MM.1S (cell line): ENCODE results near the gene CEP170B.
"Not testable (repeated sequence)": the region's sequence is repeated elsewhere in the genome, so short reads cannot be mapped to it uniquely, and the experiment has no call there.

Experiments
- DNase-seq: peaks from one replicate; pipeline ENCODE4 v3.0.0-alpha.2; 2015
- H2AFZ ChIP-seq: fragments of 300-600 bp; sonication (generic); 2 replicates; pipeline ENCODE4 v1.6.0; 2016; ENCODE audit warnings: antibody characterized with exemption, low read length
- H3F3A ChIP-seq: fragments of 300-600 bp; sonication (generic); 2 replicates; pipeline ENCODE4 v1.6.1; 2016; ENCODE audit warnings: mild to moderate bottlenecking, antibody characterized with exemption, low read length, moderate library complexity, mixed read lengths; ENCODE audit not compliant: insufficient read depth
- H3K27ac ChIP-seq: fragments of 300-600 bp; sonication (generic); 2 replicates; pipeline ENCODE4 v1.5.1; 2016; ENCODE audit warnings: mild to moderate bottlenecking, low read length
- H3K27me3 ChIP-seq: fragments of 300-600 bp; sonication (generic); replicated peaks from 2 replicates; pipeline ENCODE4 v1.6.0; 2016; ENCODE audit warnings: low read length; ENCODE audit not compliant: insufficient read depth
- H3K36me3 ChIP-seq: fragments of 300-600 bp; sonication (generic); replicated peaks from 2 replicates; pipeline ENCODE4 v1.6.1; 2016; ENCODE audit warnings: mild to moderate bottlenecking, low read length, mixed read lengths; ENCODE audit not compliant: insufficient read depth
- H3K4me1 ChIP-seq: fragments of 300-600 bp; sonication (generic); 2 replicates; pipeline ENCODE4 v1.6.1; 2016; ENCODE audit warnings: low read length, mixed read lengths
- H3K4me2 ChIP-seq: fragments of 300-600 bp; sonication (generic); 2 replicates; pipeline ENCODE4 v1.6.0; 2016; ENCODE audit warnings: low read depth, low read length
- H3K4me3 ChIP-seq: fragments of 300-600 bp; sonication (generic); 2 replicates; pipeline ENCODE4 v1.5.1; 2016; ENCODE audit warnings: low read length, mixed read lengths
- H3K79me2 ChIP-seq: fragments of 300-600 bp; sonication (generic); 2 replicates; pipeline ENCODE4 v1.6.1; 2016; ENCODE audit warnings: mixed run types, low read length, mixed read lengths
- H3K9ac ChIP-seq: fragments of 300-600 bp; sonication (generic); 2 replicates; pipeline ENCODE4 v1.6.1; 2016; ENCODE audit warnings: low read length, mixed read lengths
- H3K9me2 ChIP-seq: fragments of 300-600 bp; sonication (generic); replicated peaks from 2 replicates; pipeline ENCODE4 v1.6.1; 2016; ENCODE audit warnings: mild to moderate bottlenecking, low read length, mixed read lengths; ENCODE audit not compliant: insufficient read depth
- H3K9me3 ChIP-seq: fragments of 300-600 bp; sonication (generic); replicated peaks from 2 replicates; pipeline ENCODE4 v1.6.1; 2016; ENCODE audit warnings: mild to moderate bottlenecking, low read length, mixed read lengths; ENCODE audit not compliant: insufficient read depth
- H4K20me1 ChIP-seq: fragments of 300-600 bp; sonication (generic); 2 replicates; pipeline ENCODE4 v1.6.1; 2016; ENCODE audit warnings: mild to moderate bottlenecking, low read length, moderate library complexity, mixed read lengths; ENCODE audit not compliant: insufficient read depth
- EZH2 ChIP-seq: fragments of 300-600 bp; sonication (generic); optimal IDR thresholded peaks from 2 replicates; pipeline ENCODE3; 2017; ENCODE audit warnings: low read depth, mild to moderate bottlenecking, antibody characterized with exemption, low read length, mixed read lengths
- EZH2phosphoT487 ChIP-seq: fragments of 300-600 bp; sonication (generic); IDR thresholded peaks from 2 replicates; pipeline ENCODE4 v1.6.1; 2018; ENCODE audit warnings: antibody characterized with exemption, low read length
- TF ChIP-seq, protein P1 (sequence below): fragments of 300-600 bp; sonication (generic); IDR thresholded peaks from 2 replicates; pipeline ENCODE4 v1.5.1; 2016; ENCODE audit warnings: antibody characterized with exemption, low read length, mixed read lengths

CEP170B gene

DNA sequence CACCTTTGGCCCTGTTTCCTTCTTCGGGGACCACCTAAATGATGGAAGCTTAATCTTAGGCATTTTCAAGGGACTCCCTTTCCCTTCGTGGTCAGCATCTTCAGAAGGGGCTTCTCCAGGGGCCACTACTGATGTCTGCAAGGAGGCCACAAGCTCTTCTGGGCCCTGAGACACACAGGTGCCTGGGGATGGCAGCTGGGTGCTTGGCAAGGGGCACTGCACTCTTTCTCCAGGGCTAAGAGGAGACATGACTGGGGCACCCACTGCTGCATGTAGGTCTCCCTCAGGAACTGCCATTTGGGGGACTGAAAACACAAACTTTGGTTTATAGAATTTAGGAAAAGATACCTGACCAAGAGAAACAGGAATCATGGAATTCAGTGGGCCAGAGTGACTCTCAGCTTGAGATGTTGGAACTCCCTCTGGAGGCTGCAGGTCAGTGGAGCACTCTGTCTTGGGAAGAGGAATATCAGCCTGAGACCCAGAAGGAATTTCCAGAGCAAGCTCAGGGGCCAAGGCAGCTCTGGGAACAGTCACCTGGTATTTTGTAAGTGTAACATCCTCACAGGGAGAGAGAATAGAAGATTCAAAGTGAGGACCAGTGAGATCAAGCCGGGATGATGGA lies 75.6 kb downstream of the CEP170B start:
- Histone ChIP-seq H3K4me3 (no peak overlapping the region), H3K9me3 (no peaks in the 10 kb centered on the region), H3K27me3 (peaks cover 39% of the 10 kb centered on the region), H3K4me2 (no peak overlapping the region), H3K4me1 (no peaks in the 10 kb centered on the region), H3K79me2 (no peaks in the 10 kb centered on the region), H3K9me2 (no peaks in the 10 kb centered on the region), H2AFZ (no peak overlapping the region), H4K20me1 (no peaks in the 10 kb centered on the region), H3F3A (no peaks in the 10 kb centered on the region), H3K9ac (no peak overlapping the region), H3K27ac (no peak overlapping the region), H3K36me3 (no peaks in the 10 kb centered on the region)
- DNase-seq = no peak
- TF ChIP-seq, protein P1, sequence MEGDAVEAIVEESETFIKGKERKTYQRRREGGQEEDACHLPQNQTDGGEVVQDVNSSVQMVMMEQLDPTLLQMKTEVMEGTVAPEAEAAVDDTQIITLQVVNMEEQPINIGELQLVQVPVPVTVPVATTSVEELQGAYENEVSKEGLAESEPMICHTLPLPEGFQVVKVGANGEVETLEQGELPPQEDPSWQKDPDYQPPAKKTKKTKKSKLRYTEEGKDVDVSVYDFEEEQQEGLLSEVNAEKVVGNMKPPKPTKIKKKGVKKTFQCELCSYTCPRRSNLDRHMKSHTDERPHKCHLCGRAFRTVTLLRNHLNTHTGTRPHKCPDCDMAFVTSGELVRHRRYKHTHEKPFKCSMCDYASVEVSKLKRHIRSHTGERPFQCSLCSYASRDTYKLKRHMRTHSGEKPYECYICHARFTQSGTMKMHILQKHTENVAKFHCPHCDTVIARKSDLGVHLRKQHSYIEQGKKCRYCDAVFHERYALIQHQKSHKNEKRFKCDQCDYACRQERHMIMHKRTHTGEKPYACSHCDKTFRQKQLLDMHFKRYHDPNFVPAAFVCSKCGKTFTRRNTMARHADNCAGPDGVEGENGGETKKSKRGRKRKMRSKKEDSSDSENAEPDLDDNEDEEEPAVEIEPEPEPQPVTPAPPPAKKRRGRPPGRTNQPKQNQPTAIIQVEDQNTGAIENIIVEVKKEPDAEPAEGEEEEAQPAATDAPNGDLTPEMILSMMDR = no peak
- TF ChIP-seq EZH2phosphoT487 (no peak), EZH2 (no peak)

GRCh38 chr14:104941508-104942365 lies 76.7 kb downstream of the CEP170B start:
- H2AFZ ChIP-seq = no peak overlapping the region
- H3F3A ChIP-seq = no peaks in the 10 kb centered on the region
- TF ChIP-seq EZH2 (no peak), EZH2phosphoT487 (no peak)
- TF ChIP-seq, protein P1 = no peak
- no peak for DNase-seq
- no peaks in the 10 kb centered on the region for H4K20me1 ChIP-seq
- H3K9me3 ChIP-seq = no peaks in the 10 kb centered on the region
- peaks cover 39% of the 10 kb centered on the region for H3K27me3 ChIP-seq
- H3K9me2 ChIP-seq = no peaks in the 10 kb centered on the region
- H3K4me2 ChIP-seq = no peak overlapping the region
- H3K36me3 ChIP-seq = no peaks in the 10 kb centered on the region
- H3K9ac ChIP-seq = no peak overlapping the region
- H3K4me3 ChIP-seq = no peak overlapping the region
- no peaks in the 10 kb centered on the region for H3K79me2 ChIP-seq
- H3K27ac ChIP-seq = no peak overlapping the region
- H3K4me1 ChIP-seq = no peaks in the 10 kb centered on the region

GRCh38 chr14:104942586-104942985 lies 77.5 kb downstream of the CEP170B start:
- H3K4me1 ChIP-seq = no peaks in the 10 kb centered on the region
- H3K27me3 ChIP-seq = peaks cover 31% of the 10 kb centered on the region

GRCh38 chr14:104943216-104944015 lies 78.3 kb downstream of the CEP170B start:
- not testable (repeated sequence) for H3K27ac ChIP-seq

More at GRCh38 chr14:104942586-104942985, 77.5 kb downstream of the CEP170B start:
- no peak overlapping the region for H3K9ac ChIP-seq
- TF ChIP-seq, protein P1 = no peak
- H3F3A ChIP-seq = no peaks in the 10 kb centered on the region
- H3K9me3 ChIP-seq = no peaks in the 10 kb centered on the region
- H3K79me2 ChIP-seq = no peaks in the 10 kb centered on the region
- no peak overlapping the region for H3K27ac ChIP-seq
- DNase-seq = no peak
- no peaks in the 10 kb centered on the region for H3K9me2 ChIP-seq
- no peaks in the 10 kb centered on the region for H3K36me3 ChIP-seq
- no peaks in the 10 kb centered on the region for H4K20me1 ChIP-seq
- no peak overlapping the region for H2AFZ ChIP-seq
- H3K4me2 ChIP-seq = no peak overlapping the region
- no peak overlapping the region for H3K4me3 ChIP-seq

GRCh38 chr14:104944016-104944308 lies 78.9 kb downstream of the CEP170B start:
- H3K4me3 ChIP-seq, H3K9ac ChIP-seq, H3K36me3 ChIP-seq, H2AFZ ChIP-seq, H3K9me2 ChIP-seq, H3K4me2 ChIP-seq, H3K27ac ChIP-seq, H3K79me2 ChIP-seq, H3K9me3 ChIP-seq, H3K4me1 ChIP-seq, DNase-seq, H4K20me1 ChIP-seq, H3F3A ChIP-seq: not testable (repeated sequence)
- peaks cover 18% of the 10 kb centered on the region for H3K27me3 ChIP-seq

More at GRCh38 chr14:104943216-104944015, 78.3 kb downstream of the CEP170B start:
- H3K4me1 ChIP-seq, H3K4me3 ChIP-seq, H3K4me2 ChIP-seq, H3K9me2 ChIP-seq, H2AFZ ChIP-seq, H3K9me3 ChIP-seq, H3F3A ChIP-seq, H3K36me3 ChIP-seq, H3K9ac ChIP-seq, H4K20me1 ChIP-seq, DNase-seq, H3K79me2 ChIP-seq: not testable (repeated sequence)
- H3K27me3 ChIP-seq = peaks cover 23% of the 10 kb centered on the region
